Upper lobe of left lung (tissue), 6 donors: ENCODE results near the gene MPZL1. TPM values are rescaled to one million over a fixed set of nuclear protein-coding genes. Genes with fewer than 3 reads are reported as not detected.
A peak's percentile ranks its signal among the peaks of the same experiment; 100 is the strongest.

Source experiments
- ATAC-seq, 2 donors: fragments of 200-7000 bp; cut with Tn5 transposase; one replicate each; pipeline ENCODE4 v1.9.1; 2022; ENCODE audit warnings: mild to moderate bottlenecking in 2 of 2, moderate library complexity in 2 of 2; ENCODE audit not compliant: low FRiP score in 2 of 2
- DNase-seq, 2 donors: peaks; one replicate each; pipeline ENCODE4 v3.0.0-alpha.2; 2019 to 2020
- H3K27ac ChIP-seq, 4 donors: fragments of 200-600 bp; sonication (generic); one replicate each; pipeline ENCODE4 v1.5.1; 2016 to 2019
- H3K27me3 ChIP-seq, 4 donors: fragments of 200-600 bp; sonication (generic); one replicate each; pipeline ENCODE4 v1.5.1; 2017 to 2019
- H3K36me3 ChIP-seq, 4 donors: fragments of 200-600 bp; sonication (generic); one replicate each; pipeline ENCODE4 v1.5.1; 2016 to 2019
- H3K4me1 ChIP-seq, 4 donors: fragments of 200-600 bp; sonication (generic); one replicate each; pipeline ENCODE4 v1.5.1; 2018 to 2019
- H3K4me3 ChIP-seq, 4 donors: fragments of 200-600 bp; sonication (generic); one replicate each; pipeline ENCODE4 v1.5.1; 2017 to 2019; ENCODE audit warnings: mild to moderate bottlenecking in 2 of 4, moderate library complexity in 1 of 4
- H3K9me3 ChIP-seq, 4 donors: fragments of 200-600 bp; sonication (generic); one replicate each; pipeline ENCODE4 v1.5.1; 2018 to 2019
- CTCF ChIP-seq, 6 experiments: fragments of 450-650 bp in 4 of 6; fragments of 200-600 bp in 2 of 6; sonication (generic) in 2 of 6; IDR thresholded peaks; one replicate each; pipeline ENCODE4 v1.5.1; 2016 to 2019; ENCODE audit warnings: antibody characterized with exemption in 6 of 6
- EP300 ChIP-seq, 4 donors: sonication (generic); formaldehyde crosslinking; IDR thresholded peaks; one replicate each; pipeline ENCODE4 v1.5.1; 2017; ENCODE audit warnings: antibody characterized with exemption in 4 of 4, control low read depth in 2 of 4
- POLR2A ChIP-seq, 4 donors: fragments of 450-650 bp; IDR thresholded peaks; one replicate each; pipeline ENCODE4 v1.5.1; 2016 to 2017; ENCODE audit warnings: antibody characterized with exemption in 4 of 4, mild to moderate bottlenecking in 2 of 4
- POLR2AphosphoS5 ChIP-seq, 2 donors: sonication (generic); formaldehyde crosslinking; IDR thresholded peaks; one replicate each; pipeline ENCODE4 v1.5.1; 2017; ENCODE audit warnings: antibody characterized with exemption in 2 of 2
- WGBS, 2 donors: methylation state at CpG; one replicate each; pipeline ENCODE4 v1.1.5; 2017 to 2018; 5-methylcytosine and 5-hydroxymethylcytosine counted together
- total RNA-seq, 6 donors: library from RNA; depleted of rRNA in 4 of 6; stranded (reverse); fragments of >200 nt in 4 of 6; gene quantifications; one replicate each; pipeline versions ENCODE4 v1.1.0 to v1.2.1, GENCODE V29; 2016 to 2021
- donor health status: DM: no; HTN: no; CAD: no; lungs with moderate emphysema.
- donor health status: DM: no; HTN: yes; CAD: no; lungs with severe emphysema.

Gene MPZL1
- total RNA-seq, 6 donors from 2014 or later, result 28.3 to 80.6 (median 65.4) TPM

GRCh38 chr1:167708940-167709389, 12.8 kb upstream of the MPZL1 start:
- Histone ChIP-seq H3K27ac (no peak overlapping the region), H3K4me3 (no peak overlapping the region)
- no peak for DNase-seq

GRCh38 chr1:167710836-167711235, 10.9 kb upstream of the MPZL1 start:
- no peaks in the 10 kb centered on the region for H3K9me3 ChIP-seq
- TF ChIP-seq POLR2A (IDR thresholded peaks at IDR 0.05) (no peak), POLR2AphosphoS5 (IDR thresholded peaks at IDR 0.05) (no peak), EP300 (IDR thresholded peaks at IDR 0.05) (no peak), CTCF (IDR thresholded peaks at IDR 0.05) (no peak)
- H3K27ac ChIP-seq, result no peak overlapping the region
- no peaks in the 10 kb centered on the region for H3K27me3 ChIP-seq
- WGBS, 2 donors, result 65 to 82% methylated on average over 1 of the region's 1 CpG
- H3K36me3 ChIP-seq, result no peaks in the 10 kb centered on the region
- no peak overlapping the region for H3K4me3 ChIP-seq
- peaks cover 3 to 18% (median 6%) of the 10 kb centered on the region in 4 donors for H3K4me1 ChIP-seq
- DNase-seq (no peak), ATAC-seq (no peak)

More at GRCh38 chr1:167708940-167709389, 12.8 kb upstream of the MPZL1 start:
- TF ChIP-seq POLR2AphosphoS5 (IDR thresholded peaks at IDR 0.05) (no peak), EP300 (IDR thresholded peaks at IDR 0.05) (no peak), POLR2A (IDR thresholded peaks at IDR 0.05) (no peak), CTCF (IDR thresholded peaks at IDR 0.05) (no peak)
- Histone ChIP-seq H3K4me1 (peaks cover 0 to 8% (median 4%) of the 10 kb centered on the region in 4 donors), H3K36me3 (peaks cover 0 to 5% (median 2%) of the 10 kb centered on the region in 4 donors), H3K27me3 (no peaks in the 10 kb centered on the region), H3K9me3 (no peaks in the 10 kb centered on the region)
- ATAC-seq, result no peak
- WGBS, 2 donors, result 56 to 58% methylated on average over 2 to 3 of the region's 3 CpGs

- TF ChIP-seq POLR2A (IDR thresholded peaks at IDR 0.05) (no peak), CTCF (IDR thresholded peaks at IDR 0.05) (no peak), POLR2AphosphoS5 (IDR thresholded peaks at IDR 0.05) (no peak), EP300 (IDR thresholded peaks at IDR 0.05) (no peak)
- Histone ChIP-seq H3K9me3 (no peaks in the 10 kb centered on the region), H3K27ac (no peak overlapping the region), H3K36me3 (no peaks in the 10 kb centered on the region), H3K27me3 (no peaks in the 10 kb centered on the region), H3K4me3 (no peak overlapping the region), H3K4me1 (peaks cover 3 to 18% (median 6%) of the 10 kb centered on the region in 4 donors)
- DNase-seq (no peak), ATAC-seq (no peak)
- WGBS, 2 donors, result 61 to 67% methylated on average over 3 of the region's 3 CpGs
These were observed 10.0 kb upstream of the MPZL1 start for GRCh38 chr1:167711797-167712196.

GRCh38 chr1:167713330-167714081, 8.3 kb upstream of the MPZL1 start:
- ATAC-seq (no peak), DNase-seq (peak; percentile 36 to 83)
- peak overlapping the region; percentile 86 to 91 (median 86) for H3K27ac ChIP-seq
- H3K4me3 ChIP-seq, result peak overlapping the region; percentile 57 to 83 (median 66)
- H3K4me1 ChIP-seq, result peaks cover 3 to 18% (median 6%) of the 10 kb centered on the region in 4 donors
- H3K27me3 ChIP-seq, result no peaks in the 10 kb centered on the region
- TF ChIP-seq POLR2AphosphoS5 (IDR thresholded peaks at IDR 0.05) (no peak), POLR2A (IDR thresholded peaks at IDR 0.05) (no peak), EP300 (IDR thresholded peaks at IDR 0.05) (no peak), CTCF (IDR thresholded peaks at IDR 0.05) (no peak)
- 10 to 15% methylated on average over 20 to 30 of the region's 31 CpGs for WGBS, 2 donors
- no peaks in the 10 kb centered on the region for H3K9me3 ChIP-seq
- no peaks in the 10 kb centered on the region for H3K36me3 ChIP-seq
